ENCODE data around the gene ATP6V1F.

DNA sequence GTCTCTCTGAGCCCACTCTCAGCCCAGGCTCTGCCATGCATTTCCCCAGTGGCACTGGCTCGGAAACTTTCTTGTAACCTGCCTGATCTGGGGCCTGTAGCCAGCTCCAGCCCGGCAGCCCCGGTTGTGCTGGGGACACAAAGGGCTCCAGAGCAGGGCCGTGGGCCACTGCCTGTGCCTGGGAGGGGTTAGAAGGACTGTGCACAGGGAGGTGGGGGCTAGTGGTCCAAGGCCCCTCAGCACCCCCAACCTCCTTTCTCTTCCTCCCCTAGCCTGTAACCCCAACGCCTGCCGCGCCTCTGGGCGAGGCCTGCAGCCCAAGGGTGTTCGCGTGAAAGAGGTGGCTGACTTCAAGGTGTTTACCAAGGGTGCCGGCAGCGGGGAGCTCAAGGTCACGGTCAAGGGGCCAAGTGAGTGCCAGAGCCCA, 22.9 kb upstream of the ATP6V1F start:
- TF ChIP-seq YY1 (IDR thresholded peaks at IDR 0.05; ENCODE audit: insufficient read depth, insufficient read length) (no peak), ZNF274 (IDR thresholded peaks at IDR 0.05; ENCODE audit: low read depth, low read length) (no peak), SUZ12 (IDR thresholded peaks at IDR 0.05; ENCODE audit: extremely low read depth, insufficient read depth, insufficient read length) (no peak)
